ENCODE results near the gene SIGLEC7. TPM values are rescaled to one million over a fixed set of nuclear protein-coding genes. Genes with fewer than 3 reads are reported as not detected.
"Not testable (repeated sequence)": the region's sequence is repeated elsewhere in the genome, so short reads cannot be mapped to it uniquely, and the experiment has no call there.

The SIGLEC7 gene
- total RNA-seq, 1 donor from 2014 or later = 2.0 TPM

- no peak for DNase-seq (ENCODE audit: low spot score)
- intact Hi-C loops (cut with DNase I) = no loop called here
- no peak for ATAC-seq
Measured at GRCh38 chr19:51159656-51160055, 17.6 kb downstream of the SIGLEC7 start.

DNA sequence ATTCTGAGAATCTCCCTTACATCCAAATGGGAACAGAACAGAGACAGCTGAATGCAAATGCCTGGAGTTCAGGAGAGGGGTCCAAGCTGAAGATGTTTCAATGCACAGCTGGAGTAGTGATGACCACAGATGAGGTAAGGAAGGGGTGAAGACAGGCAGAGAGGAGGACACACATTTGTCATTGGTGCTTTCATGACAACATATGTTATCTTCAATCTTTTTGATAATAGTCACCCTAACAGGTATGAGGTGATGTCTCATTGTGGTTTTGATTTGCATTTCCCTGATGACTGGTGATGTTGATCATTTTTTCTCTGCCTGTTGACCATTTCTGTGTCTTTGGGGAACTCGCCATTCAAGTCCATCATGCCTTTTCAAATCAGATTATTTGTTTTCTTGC is 19.2 kb downstream of the SIGLEC7 start:
- DNase-seq (ENCODE audit: low spot score) (no peak), ATAC-seq (no peak)
- intact Hi-C loops (cut with DNase I) = no loop called here

- DNase-seq (ENCODE audit: low spot score) (no peak), ATAC-seq (no peak)
- intact Hi-C loops (cut with DNase I) = no loop called here
Measured at GRCh38 chr19:51161867-51162496, 19.9 kb downstream of the SIGLEC7 start.

GRCh38 chr19:51163257-51163656 is 21.2 kb downstream of the SIGLEC7 start:
- intact Hi-C loops (cut with DNase I) = no loop called here
- no peak for ATAC-seq

GRCh38 chr19:51164215-51164614 is 22.1 kb downstream of the SIGLEC7 start:
- intact Hi-C loops (cut with DNase I) = no loop called here
- no peak for ATAC-seq
- no peak for DNase-seq (ENCODE audit: low spot score)

More at GRCh38 chr19:51163257-51163656, 21.2 kb downstream of the SIGLEC7 start:
- no peak for DNase-seq (ENCODE audit: low spot score)

DNA sequence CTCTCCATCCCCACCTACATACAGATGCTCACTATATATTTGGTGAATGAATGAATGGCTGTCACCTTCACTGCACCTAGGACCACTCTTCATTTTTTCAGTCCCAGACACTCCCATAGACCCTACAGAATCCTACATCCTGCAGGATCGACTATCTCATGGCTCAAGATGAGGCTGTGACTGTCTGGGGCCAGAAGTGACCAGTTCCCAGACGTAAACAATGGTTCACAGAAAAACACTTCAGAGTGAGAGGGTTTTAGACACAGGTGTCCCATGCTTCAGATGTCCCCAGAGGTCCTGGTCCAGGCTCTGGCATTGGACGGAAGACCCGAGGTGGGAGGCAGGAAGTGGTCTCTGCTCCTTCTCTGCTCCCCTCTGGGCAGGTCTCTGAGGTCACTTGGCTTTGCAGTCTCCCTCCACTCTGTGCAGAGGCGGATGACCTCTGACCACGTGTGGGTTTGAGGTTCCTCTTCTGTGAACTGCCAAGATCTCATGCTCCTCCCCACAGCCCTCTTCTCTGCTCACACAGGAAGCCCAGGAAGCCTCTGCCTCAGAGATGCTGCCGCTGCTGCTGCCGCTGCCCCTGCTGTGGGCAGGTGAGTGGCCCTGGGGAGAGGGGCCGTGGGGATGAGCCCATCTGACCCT is 24.9 kb downstream of the SIGLEC7 start:
- ATAC-seq (peak; percentile 81), DNase-seq (ENCODE audit: low spot score) (no peak)
- intact Hi-C loops (cut with DNase I) = no loop called here

DNA sequence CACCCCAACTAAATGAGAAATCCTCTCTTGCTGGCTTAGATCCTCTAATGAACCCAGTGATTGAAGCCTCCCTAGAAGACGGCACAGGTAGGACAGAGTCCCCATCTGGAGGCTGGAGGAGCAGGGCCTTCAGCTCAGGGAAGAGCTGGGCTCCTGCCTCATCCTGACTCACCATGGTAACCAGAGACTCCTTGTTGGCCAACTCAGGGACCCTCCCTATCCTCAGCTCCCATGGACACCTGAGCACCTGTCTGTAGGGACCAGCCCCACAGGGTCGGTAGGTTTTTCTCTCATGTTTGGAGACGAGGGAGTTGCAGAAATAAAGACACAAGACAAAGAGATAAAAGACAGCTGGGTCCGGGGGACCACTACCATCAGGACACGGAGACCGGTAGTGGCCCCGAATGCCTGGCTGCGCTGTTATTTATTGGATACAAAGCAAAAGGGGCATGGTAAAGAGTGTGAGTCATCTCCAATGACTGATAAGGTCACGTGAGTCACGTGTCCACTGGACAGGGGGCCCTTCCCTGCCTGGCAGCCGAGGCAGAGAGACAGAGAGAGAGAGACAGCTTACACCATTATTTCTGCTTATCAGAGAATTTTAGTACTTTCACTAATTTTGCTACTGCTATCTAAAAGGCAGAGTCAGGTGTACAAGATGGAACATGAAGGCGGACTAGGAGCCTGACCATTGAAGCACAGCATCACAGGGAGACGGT is 26.6 kb downstream of the SIGLEC7 start:
- no peak for DNase-seq (ENCODE audit: low spot score)
- ATAC-seq = no peak
- intact Hi-C loops (cut with DNase I) = no loop called here

DNA sequence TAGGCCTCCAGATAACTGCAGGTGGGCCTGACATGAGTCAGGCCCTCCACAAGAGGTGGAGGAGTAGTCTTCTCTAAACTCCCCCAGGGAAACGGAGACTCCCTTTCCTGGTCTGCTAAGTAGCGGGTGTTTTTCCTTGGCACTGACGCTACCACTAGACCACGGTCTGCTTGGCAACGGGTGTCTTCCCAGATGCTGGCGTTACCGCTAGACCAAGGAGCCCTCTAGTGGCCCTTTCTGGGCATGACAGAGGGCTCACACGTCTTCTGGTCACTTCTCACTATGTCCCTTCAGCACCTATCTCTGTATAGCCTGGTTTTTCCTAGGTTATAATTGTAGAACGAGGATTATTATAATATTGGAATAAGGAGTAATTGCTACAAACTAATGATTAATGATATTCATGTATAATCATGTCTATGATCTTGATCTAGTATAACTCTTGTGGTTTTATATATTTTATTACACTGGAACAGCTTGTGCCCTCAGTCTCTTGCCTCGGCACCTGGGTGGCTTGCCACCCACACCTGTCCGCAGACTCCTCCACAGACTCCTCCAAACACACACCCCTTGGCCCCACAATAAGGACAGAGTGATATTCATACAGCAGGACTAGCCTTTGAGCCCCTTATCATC is 27.3 kb downstream of the SIGLEC7 start:
- peak; percentile 83 for DNase-seq (ENCODE audit: low spot score)
- ATAC-seq; intact Hi-C loops (cut with DNase I): not testable (repeated sequence)

DNA sequence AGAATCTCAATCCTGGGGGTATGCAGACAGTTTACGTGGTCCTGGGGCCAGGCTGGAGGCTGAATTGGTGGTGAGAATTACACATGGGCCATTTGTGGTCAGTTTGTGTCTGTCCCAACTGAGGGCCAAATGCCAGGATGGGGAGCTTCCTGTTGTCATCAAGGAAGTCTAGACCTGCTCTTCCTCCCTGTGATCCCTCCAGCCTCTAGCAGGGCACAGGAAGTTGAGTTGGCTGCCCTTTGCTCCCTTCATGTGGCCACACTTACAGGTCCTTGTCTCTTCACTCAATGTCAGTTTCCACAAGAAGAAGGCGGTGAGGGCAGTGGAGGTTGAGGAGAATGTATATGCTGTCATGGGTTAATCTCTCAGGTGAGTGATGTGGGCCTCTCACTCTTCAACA is 30.1 kb downstream of the SIGLEC7 start:
- intact Hi-C loops (cut with DNase I) = no loop called here
- no peak for DNase-seq (ENCODE audit: low spot score)
- no peak for ATAC-seq

DNA sequence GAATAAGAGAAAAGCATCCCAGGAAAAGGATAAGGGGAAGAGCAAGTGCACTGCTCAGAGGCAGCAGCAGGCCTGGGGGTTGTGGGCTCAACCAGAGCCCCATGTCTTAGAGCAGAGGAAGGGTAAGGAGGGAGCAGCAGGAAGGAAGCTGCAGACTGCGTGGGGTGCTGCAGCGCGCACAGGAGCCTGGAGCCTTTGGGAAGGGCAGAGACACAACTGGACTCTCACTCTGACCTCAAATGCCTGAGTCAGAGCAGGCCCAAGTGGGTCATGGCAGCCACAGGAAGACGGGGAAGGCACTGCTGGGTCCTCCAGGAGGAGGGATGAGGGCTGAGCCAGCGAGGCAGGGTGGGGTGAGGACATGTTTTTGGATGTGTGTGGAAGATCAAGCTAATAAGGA is 31.6 kb downstream of the SIGLEC7 start:
- ATAC-seq = no peak
- DNase-seq (ENCODE audit: low spot score) = peak; percentile 31
- intact Hi-C loops (cut with DNase I) = no loop called here

DNA sequence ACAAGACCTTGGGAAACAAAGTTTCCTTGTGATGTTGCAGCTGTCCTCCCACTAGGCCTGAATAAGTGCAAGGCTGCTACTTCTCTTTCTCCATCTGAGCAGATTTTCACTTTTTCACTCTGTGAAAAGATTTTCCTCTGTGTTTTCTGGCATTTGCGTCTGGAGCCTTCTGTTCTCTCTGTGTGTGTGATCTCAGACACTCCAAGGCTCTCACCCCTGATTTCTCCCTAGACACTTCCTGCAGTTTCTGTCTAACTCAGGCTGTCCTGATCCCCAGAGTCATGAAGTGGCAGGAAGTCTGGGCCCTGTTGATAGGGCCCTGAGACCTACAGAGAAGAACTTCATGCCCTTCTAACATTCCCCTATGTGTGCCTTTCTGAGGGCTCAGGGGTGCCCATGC is 37.2 kb downstream of the SIGLEC7 start:
- intact Hi-C loops (cut with DNase I) = no loop called here
- peak; percentile 44 for ATAC-seq
- no peak for DNase-seq (ENCODE audit: low spot score)

DNA sequence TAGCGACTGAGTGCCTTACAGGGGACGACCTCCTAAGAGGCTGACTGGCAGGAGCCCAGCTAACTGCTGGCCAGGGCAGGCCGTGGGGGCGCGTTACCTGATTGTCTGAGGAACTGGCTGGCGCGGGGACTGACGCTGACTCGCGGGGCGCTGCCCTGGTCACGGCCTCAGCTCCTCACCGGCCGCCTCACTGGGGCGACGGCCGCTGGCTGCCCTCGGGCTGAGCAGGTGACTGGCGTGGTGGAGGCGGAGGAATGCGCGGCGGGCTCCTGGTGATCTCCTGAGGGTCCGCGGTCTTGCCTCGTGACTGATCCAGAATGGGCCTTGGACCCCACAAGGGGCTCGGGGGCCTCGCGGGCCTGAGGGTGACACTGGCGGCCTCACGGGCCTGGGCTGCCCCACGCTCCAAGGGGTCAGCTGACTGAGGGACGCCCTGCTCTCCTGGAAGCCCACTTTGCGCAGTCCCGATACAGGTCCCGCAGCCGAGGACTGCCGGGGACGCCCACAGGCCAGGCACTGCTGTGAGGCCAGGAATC is 39.3 kb downstream of the SIGLEC7 start:
- ATAC-seq (no peak), DNase-seq (ENCODE audit: low spot score) (peak; percentile 21)
- intact Hi-C loops (cut with DNase I) = loop anchor here (1.0 kb wide), 1 partner anchor 23 kb away; no protein-coding TSS in a partner anchor

DNA sequence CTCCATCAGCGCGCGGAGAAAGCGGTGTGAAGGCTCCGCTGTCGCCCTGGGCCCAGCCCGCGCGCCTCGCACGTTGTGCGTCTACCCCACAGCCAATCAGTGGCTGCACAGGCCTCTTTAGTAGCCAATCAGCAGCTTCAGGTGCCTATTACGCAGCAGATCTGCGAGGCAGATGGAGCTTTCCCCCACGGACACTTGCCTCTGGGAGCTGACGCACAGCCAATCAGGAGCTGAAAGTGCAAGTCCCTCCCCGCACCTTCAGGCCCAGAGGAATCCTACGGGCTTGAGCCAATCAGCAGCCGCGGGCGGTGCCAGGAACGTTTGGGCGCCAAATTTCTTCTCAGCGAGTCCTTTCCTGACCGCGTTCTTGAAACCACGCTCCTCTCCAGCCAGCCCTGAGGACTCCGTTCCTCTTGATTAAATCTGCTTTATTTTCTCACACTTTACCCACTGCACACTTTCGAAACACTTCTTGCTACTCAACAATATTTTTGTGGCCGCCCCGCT is 39.9 kb downstream of the SIGLEC7 start:
- intact Hi-C loops (cut with DNase I) = loop anchor here (1.0 kb wide), 1 partner anchor 24 kb away; no protein-coding TSS in a partner anchor
- ATAC-seq = peak; percentile 24
- DNase-seq (ENCODE audit: low spot score) = peak; percentile 46

DNA sequence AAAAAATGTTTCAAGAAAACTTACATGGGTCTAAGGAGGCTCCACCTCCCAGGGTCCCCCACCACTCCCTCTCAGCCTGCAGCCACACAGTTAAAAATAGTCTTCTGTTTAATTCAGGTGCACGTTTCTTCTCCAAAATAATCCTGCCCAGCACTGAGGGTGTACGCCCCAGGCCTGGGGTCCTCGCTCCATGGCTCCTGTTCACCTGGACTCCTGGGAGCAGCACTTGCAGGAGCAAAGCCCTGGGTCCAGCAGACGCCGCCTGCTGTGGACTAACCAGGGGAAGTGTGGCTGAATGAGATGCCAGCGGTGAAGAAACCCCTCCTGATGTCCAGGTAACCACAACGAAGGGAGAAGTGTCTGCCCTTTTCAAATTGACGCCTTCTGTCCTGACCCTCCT is 41.5 kb downstream of the SIGLEC7 start:
- ATAC-seq (no peak), DNase-seq (ENCODE audit: low spot score) (peak; percentile 28)
- intact Hi-C loops (cut with DNase I) = no loop called here

DNA sequence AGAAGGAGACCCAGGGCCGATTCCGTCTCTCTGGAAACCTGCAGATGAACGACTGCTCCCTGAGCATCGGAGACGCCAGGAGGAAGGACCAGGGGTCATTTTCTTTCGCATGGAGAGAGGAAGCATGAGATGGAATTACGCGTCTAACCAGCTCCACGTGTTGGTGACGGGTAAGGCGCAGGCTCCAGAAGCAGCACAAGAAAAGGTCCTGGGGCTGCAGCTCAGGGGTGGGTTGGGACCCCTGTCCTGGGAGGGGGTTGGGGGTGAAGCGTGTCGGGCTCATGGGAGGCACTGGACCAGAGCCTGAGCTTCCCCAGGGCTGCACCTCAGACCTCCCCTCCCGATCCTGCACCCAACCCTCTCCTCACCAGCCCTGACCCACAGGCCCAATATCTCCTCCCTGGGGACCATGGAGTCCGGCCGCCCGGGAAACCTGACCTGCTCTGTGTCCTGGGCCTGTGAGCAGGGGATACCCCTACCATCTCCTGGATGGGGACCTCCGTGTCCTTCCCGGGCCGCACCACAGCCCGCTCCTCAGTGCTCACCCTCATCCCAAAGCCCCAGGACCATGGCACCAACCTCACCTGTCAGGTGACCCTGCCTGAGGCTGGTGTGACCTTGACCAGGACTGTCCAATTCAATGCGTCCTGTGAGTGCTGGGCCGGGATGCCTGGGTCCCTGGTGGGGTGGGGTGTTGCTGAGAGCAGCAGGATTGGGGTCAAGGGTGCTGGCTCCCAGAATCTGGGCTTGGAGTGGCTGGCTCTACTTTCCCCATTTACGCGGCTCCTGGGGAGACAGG is 43.2 kb downstream of the SIGLEC7 start:
- no peak for DNase-seq (ENCODE audit: low spot score)
- ATAC-seq = no peak
- intact Hi-C loops (cut with DNase I) = no loop called here

DNA sequence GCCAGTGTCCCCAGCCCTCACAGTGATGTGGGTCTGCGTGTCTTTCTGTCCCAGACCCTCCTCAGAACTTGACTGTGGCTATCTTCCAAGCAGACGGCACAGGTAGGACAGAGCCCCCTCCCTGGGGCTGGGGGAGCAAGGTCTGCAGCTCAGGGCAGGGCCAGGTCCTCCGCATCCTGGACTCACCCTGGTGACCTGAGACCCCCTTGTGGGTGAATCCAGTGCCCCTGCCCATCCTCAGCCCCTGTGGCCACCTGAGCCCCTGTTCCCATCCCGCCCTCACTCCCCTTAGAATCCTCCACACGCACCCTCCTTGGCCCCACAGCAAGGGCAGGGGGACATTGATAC is 43.7 kb downstream of the SIGLEC7 start:
- DNase-seq (ENCODE audit: low spot score) = no peak
- intact Hi-C loops (cut with DNase I) = no loop called here
- ATAC-seq = no peak

DNA sequence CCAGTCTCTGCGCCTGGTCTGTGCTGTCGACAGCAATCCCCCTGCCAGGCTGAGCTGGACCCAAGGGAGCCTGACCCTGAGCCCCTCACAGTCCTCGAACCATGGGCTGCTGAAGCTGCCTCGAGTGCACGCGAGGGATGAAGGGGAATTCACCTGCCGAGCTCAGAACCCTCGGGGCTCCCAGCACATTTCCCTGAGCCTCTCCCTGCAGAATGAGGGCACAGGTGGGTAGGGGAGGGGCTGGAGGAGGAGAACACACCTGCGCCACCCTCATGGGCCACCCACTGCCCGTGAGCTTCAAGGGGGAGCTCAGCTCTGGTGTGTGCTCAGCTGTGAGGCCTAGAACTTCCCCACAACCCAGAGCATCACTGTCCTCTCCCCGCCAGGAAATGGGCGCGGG is 44.2 kb downstream of the SIGLEC7 start:
- no peak for ATAC-seq
- no peak for DNase-seq (ENCODE audit: low spot score)
- intact Hi-C loops (cut with DNase I) = no loop called here

- ATAC-seq = no peak
- intact Hi-C loops (cut with DNase I) = no loop called here
Measured at GRCh38 chr19:51187395-51188226, 45.5 kb downstream of the SIGLEC7 start.

More at GRCh38 chr19:51187395-51188226, 45.5 kb downstream of the SIGLEC7 start:
- peak; percentile 13 for DNase-seq (ENCODE audit: low spot score)

All from sciatic nerve (tissue), 2 donors.